NCI-H1092 (cell line): ENCODE results near the gene PLXNA4.

Experiments
- DNase-seq: peaks from one replicate; lab custom pipeline; 2025; lab: John Stamatoyannopoulos, UW

The PLXNA4 gene

DNA sequence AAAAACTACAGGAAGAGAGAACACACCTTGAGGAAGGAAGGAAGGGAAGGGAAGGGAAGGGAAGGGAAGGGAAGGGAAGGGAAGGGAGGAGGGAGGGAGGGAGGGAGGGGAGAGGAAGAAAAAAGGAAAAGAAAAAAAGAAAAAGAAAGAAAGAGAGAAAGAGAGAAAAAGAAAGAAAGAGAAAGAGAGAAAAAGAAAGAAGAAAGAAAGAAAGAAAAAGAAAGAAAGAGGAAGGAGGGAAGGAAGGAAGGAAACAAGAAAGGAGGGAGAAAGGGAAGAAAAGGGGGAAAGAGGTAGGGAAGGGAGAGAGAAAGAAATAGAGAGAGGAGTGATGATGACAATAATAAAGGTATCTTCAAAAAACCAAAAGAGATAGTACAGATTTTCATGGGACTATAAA lies 12.3 kb upstream of the PLXNA4 start:
- no peak for DNase-seq

- DNase-seq: no peak
Measured at GRCh38 chr7:132584796-132585494, 8.7 kb upstream of the PLXNA4 start.

DNA sequence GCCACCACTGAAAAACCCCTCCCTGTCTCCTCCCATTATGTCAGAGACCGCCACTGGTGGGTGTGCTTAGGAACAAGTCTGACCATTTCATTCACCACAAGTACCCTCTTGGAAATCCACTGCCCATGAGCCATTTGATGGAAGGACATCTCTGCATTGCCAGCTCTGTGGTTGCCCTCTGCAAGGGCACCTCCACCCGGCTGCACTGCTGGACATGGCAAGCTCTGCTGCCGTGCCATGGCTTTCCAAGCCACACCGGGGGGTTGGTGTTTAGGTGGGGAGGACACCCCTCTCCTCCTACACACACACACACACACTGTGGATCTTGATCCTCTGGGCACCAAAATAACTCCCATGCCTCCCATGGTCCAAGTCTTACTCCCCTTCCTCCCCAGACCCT lies 5.2 kb upstream of the PLXNA4 start:
- DNase-seq: no peak

GRCh38 chr7:132580717-132581285 lies 4.5 kb upstream of the PLXNA4 start:
- DNase-seq: peak; percentile 70

GRCh38 chr7:132580277-132580676 lies 4.0 kb upstream of the PLXNA4 start:
- DNase-seq: no peak

- DNase-seq: no peak
Measured at GRCh38 chr7:132579260-132579899, 3.1 kb upstream of the PLXNA4 start.

GRCh38 chr7:132578826-132579225 lies 2.6 kb upstream of the PLXNA4 start:
- DNase-seq: no peak

DNA sequence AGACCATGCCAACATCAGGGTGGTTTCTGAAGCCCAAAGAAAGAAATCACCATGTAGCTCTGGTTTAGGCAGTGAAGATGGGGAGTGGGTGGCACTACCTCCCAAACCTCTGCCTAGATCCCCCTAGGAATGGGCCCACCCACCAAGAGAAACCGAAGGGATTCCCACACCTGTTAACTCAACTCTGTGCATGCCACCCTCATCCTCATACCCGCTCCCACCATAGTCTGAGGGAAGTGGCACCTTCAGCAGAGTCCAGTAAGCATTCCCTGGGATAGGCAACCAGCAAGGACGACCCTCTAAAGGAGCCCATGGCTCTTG lies 1.7 kb upstream of the PLXNA4 start:
- no peak for DNase-seq

DNA sequence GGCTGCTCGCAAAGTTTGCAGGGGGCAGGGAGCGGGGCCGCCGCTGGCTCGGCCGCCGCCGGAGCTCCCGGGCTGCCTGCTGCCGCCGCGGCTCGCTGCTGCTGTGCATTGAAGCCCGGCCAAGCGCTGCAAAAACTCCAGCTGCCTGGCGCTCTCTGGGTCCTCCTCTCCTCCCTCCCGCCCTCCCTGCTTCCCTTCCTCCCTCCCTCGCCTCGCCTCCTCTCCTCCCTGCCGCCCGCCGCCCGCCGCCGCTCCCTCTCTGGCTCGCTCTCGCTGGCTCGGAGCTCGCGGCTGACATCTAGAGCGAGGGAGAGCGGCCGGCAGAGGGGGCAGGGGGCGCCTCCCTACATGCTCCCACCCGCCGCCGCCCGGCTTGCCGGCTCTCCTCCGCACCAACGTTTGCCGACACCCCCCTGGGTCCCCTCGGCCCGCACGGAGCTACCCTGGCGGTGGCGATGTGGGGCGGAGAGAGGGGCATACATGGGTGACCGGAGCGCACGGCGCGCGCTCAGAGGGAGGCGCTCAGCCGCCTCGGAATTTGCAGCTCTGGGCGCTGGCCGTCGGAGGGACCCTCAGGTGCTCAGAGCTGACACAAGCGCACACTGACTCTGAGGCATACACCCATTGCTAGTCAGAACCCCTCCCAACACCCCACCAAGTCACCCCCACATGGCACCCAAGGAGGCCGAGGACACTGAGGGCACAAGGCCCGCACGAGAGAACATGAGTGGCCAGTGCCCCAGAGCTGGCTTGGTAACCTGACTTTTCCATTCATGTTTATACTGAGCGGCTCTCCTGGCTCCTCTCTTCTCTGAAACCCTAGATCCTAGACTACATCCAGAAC lies 1.2 kb upstream of the PLXNA4 start:
- peak; percentile 80 for DNase-seq

GRCh38 chr7:132576721-132577085 lies 433 bp upstream of the PLXNA4 start:
- DNase-seq: no peak

GRCh38 chr7:132575419-132575981 lies 770 bp downstream of the PLXNA4 start:
- DNase-seq: peak; percentile 63

- DNase-seq: no peak
Measured at GRCh38 chr7:132574223-132574622, 2.0 kb downstream of the PLXNA4 start.

DNA sequence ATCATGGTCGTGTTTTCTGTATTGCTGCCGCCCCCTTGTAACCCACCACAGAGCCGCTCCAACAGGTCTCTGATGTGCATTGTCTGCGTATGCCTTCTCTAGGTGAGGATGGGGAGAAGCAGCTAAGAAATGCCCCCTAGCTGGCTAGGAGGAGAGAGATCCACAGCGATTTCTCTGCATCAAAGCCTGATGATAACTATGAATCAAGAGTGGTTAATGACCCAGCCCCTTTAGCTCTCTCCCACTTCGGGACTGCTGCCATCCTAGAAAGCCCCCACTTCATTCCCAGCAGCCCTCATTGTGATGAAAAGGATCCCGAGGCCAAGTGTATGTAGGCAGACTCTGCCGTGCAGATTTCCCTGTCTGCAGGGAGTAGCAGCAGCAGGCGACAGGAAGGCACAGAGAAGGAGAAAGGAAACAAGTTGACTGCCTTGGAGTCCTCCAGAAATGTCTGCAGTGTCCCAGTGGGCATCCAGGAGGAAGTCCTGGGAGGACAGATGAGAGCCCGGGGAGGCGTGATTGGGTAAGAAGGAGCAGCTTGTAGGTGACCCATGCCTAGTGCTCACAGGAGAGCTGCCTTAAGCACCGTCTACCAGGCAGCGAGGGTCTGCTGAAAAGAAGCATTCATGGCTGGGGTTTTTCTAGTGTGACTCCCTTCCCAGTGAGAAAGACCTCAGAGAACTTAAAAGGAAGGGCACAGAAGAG lies 2.9 kb downstream of the PLXNA4 start:
- DNase-seq: no peak

DNA sequence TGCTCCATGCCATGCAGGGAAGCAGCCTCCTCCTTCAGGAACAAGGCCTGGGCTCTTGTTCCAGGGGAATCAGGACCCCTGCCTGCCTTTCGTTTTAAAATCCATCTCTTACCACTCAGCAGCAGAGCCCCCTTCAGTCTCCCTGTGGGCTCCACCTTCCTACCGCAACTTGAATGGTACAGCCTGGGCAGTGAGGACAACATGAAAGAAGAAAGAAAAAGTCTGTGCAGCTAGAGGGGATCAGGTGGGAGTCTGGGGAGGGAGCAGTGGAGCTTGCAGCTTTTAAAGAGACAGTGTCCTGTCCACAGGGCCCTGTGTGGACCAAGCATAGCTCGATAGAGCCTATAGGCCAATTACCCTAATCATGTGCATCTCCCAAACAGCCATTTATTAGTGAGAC lies 3.7 kb downstream of the PLXNA4 start:
- no peak for DNase-seq

- DNase-seq: no peak
Measured at GRCh38 chr7:132571970-132572369, 4.3 kb downstream of the PLXNA4 start.

- no peak for DNase-seq
Measured at GRCh38 chr7:132569884-132570614, 6.2 kb downstream of the PLXNA4 start.

DNA sequence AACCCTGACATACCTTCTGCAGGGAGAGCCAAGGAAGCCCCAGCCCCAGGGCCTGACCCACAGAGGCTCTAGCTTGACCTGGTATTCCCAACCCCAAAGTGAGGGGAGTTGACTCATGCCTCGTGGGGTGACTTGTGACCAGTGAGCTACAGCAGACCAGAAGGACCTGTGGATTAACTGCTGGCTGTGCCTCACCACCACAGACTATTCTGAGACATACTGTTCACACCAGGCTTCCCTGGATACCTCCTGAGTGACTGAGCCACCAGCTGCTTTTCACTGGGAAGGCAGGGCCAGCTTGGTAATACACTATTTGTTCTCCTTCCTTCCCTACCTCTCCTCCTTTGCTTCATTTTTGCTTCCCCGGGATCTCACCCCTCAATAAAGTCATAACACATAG lies 7.3 kb downstream of the PLXNA4 start:
- DNase-seq: no peak

GRCh38 chr7:132565885-132566284 lies 10.4 kb downstream of the PLXNA4 start:
- DNase-seq: no peak

DNA sequence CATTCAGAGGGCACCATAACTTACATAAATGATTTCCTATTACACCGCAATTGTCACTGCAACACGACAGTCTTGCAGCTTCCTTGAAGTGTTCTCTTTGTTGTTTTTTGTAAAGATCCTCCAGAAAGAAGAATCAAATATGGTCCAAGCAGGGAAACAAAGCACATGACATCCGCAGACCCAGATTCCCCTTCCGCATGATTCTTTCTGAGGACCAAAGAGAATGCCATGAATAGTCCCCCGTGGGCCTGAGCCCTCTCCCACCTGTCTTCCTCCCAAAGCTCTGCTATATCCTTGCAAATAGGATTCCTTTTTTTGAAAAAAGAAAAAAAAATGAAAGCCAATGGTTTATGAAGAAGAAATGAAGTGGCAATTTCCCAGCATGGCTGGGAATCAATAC lies 10.8 kb downstream of the PLXNA4 start:
- DNase-seq: no peak

DNA sequence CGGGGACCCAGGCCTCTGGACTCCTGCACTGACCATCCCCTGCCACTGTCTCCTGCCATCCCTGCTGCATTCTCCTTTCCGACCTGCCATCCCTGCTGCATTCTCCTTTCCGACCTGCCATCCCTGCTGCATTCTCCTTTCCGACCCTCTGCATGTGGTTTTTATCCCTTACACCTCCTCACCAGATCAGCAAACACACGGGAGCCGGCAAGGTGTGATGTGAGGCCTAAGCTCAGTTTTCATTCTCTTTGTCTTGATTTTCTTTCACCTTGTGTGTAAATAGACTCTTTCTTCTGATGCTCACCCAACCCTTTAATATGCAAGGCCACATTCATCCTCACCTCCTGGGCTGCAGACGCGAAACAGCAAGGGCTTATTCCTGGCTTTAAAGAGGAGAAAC lies 11.4 kb downstream of the PLXNA4 start:
- no peak for DNase-seq

DNA sequence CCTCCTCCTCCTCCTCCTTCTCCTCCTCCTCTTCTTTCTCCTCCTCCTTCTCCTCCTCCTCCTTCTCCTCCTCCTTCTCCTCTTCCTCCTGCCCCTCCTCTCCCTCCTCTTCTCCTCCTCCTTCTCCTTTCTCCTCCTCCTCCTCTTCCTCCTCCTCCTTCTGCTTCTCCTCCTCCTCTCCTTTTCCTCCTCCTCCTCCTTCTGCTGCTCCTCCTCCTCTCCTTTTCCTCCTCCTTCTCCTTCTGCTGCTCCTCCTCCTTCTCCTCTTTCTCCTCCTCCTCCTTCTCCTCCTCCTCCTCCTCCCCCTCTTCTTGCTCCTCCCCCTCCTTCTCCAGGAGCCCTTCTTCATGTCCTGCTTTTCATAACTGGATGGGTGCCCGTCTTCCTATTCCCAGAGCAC lies 12.2 kb downstream of the PLXNA4 start:
- no peak for DNase-seq
